Muscle of arm (tissue), 12 donors: ENCODE data around the gene ZC3H11A. TPM values are rescaled to one million over a fixed set of nuclear protein-coding genes. Genes with fewer than 3 reads are reported as not detected.
A peak's percentile ranks its signal among the peaks of the same experiment; 100 is the strongest.
"Not testable (repeated sequence)": the region's sequence is repeated elsewhere in the genome, so short reads cannot be mapped to it uniquely, and the experiment has no call there.

Experiments used
- DNase-seq: peaks from one replicate; pipeline ENCODE4 v3.0.0-alpha.2; 2013
- polyA plus RNA-seq, 12 donors: library from polyadenylated mRNA; unstranded; fragments of 120-200 nt; gene quantifications; one replicate each; pipeline ENCODE4 v1.2.1, GENCODE V29; 2013; ENCODE audit not compliant: insufficient read length in 12 of 12

Gene ZC3H11A
- polyA plus RNA-seq, 12 donors, result 75.3 to 164 (median 95.3) TPM

- DNase-seq, result no peak
Observed at GRCh38 chr1:203777596-203777995, 17.8 kb upstream of the ZC3H11A start.

GRCh38 chr1:203778146-203778545 lies 17.3 kb upstream of the ZC3H11A start:
- no peak for DNase-seq

DNA sequence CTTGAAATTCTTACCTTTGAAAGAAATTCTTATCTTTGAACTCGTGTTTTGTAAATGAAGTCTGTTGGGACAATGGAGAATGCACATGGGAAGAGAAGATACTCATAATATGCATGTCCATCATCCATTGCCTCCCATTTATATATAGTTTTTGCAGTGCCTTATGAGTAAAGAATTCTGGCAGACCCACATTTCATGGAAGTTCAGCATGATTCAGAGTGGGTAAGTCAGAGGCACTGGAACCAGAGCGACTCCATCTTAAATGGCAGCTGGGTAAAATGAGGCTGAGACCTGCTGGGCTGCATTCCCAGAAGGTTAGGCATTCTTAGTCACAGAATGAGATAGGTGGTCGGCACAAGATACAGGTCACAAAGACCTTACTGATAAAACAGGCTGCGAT lies 16.6 kb upstream of the ZC3H11A start:
- no peak for DNase-seq

DNA sequence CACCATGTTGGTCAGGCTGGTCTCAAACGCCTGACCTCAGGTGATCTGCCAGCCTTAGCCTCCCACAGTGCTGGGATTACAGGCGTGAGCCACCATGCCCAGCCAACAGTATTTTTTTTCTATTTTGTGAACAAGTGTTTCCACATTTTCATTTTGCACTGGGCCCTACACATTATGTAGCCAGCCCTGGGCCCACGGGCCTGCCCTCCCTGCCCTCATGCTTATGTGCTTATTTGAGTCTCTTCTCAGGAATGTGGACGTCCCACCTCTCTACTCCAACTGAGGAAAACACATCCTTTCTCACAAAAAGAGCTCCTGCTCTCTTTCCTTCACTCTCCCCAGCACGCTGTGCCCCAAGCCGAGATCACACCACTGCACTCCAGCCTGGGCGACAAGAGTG lies 13.5 kb upstream of the ZC3H11A start:
- no peak for DNase-seq

- DNase-seq, result no peak
Observed at GRCh38 chr1:203789966-203790365, 5.5 kb upstream of the ZC3H11A start.

DNA sequence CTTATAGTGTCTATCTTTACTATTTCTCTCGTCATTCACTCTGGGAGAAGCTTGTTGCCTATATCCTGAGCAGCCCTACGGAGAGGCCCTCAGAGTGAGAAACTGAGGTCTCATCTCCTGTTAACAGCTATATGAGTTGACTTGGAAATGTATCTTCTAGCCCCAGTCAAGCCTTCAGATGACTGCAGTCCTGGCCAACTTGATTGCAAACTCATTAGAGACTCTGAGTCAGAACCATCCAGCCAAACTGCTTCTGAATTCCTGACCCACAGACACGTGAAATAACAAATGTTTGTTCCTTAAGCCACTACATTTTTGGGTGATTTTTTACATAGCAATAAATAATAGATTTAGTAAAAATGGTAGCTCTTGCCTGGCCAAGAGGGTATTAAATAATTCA lies 3.9 kb upstream of the ZC3H11A start:
- no peak for DNase-seq

- DNase-seq, result no peak
Observed at GRCh38 chr1:203792486-203792885, 2.9 kb upstream of the ZC3H11A start.

- DNase-seq, result not testable (repeated sequence)
Observed at GRCh38 chr1:203793561-203793960, 1.9 kb upstream of the ZC3H11A start.

DNA sequence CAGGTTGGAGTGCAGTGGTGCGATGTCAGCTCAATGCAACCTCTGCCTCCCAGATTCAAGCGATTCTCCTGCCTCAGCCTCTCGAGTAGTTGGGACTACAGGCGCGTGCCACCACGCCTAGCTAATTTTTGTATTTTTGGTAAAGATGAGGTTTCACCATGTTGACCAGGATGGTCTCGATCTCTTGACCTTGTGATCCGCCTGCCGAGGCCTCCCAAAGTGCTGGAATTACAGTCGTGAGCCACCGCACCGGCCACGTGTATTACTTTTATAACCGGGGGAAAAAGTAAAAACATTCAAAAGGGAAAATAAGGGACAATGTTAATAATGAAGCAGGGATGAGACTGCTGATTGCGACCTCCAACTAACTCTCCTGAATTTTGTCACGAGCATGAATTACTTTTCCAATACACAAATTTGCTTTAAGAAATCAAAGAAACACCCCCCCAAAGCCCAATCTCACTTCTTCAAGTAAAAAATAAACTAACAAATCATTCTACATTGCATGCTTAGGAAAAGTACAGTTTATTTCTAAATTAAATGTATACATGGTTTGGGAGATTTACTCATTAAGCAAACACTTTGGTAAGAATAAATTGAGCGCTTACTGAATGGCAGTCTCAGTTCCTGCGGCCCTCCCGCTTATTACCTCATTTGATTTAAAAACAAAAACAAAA lies 521 bp upstream of the ZC3H11A start:
- no peak for DNase-seq

DNA sequence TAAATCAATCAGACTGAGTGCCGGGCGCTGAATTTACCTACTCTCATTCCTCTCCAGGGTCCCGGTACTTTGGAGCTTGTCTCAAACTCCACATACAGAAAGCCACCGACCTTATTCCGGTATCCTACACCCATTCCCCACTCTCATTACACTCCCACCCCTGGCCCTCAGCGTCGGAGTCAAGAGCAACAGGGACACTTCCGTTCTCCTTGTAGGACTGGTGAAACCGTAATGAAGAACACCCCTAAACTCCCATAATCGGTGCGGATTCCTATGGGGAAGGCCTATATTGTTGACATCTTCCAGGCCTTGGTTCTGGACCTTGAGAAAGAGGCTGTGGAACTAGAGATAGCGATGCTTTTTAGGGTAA lies 798 bp downstream of the ZC3H11A start:
- peak; percentile 43 for DNase-seq

DNA sequence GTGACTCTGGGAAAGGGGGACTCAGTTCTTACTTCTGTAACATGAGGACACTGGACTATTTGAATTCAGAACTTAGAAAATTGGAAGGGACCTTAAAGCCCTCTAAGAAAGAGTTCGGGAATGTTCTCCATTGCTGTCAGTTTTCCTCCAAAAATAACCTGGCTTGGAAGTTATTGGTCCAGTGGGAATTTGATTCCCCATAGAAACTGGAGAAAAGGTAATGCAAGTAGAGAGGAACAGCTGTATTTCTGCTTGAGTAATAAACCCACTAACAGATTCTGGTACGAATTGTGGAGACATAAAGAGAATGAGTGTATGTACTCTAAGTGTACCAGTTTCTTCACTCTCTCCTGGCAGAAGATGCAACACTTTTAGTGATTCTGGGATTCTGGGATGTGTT lies 1.8 kb downstream of the ZC3H11A start:
- DNase-seq, result no peak

DNA sequence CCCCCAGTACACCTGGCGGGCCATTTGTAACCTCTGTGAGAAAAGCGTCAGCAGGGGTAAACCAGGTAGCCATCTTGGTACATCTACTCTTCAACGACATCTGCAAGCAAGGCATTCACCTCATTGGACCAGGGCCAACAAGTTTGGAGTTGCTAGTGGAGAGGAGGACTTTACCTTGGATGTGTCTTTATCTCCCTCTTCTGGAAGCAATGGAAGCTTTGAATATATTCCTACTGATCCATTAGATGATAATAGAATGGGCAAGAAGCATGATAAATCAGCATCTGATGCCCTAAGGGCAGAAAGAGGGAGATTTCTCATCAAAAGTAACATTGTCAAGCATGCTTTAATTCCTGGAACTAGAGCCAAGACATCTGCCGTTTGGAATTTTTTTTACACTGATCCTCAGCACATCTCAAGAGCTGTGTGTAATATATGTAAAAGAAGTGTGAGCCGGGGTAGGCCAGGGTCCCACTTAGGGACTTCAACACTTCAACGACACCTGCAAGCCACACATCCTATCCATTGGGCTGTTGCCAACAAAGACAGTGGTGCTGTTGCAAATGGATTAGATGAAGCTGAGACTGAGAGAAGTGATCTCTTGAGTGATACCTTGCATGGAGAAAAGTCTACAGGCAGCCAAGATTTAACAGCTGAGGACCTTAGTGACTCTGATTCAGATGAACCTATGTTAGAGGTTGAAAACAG lies 2.7 kb downstream of the ZC3H11A start:
- DNase-seq, result peak; percentile 17

- DNase-seq, result no peak
Observed at GRCh38 chr1:203799157-203799556, 3.7 kb downstream of the ZC3H11A start.

- no peak for DNase-seq
Observed at GRCh38 chr1:203799971-203800370, 4.5 kb downstream of the ZC3H11A start.

GRCh38 chr1:203805689-203806088 lies 10.3 kb downstream of the ZC3H11A start:
- no peak for DNase-seq

DNA sequence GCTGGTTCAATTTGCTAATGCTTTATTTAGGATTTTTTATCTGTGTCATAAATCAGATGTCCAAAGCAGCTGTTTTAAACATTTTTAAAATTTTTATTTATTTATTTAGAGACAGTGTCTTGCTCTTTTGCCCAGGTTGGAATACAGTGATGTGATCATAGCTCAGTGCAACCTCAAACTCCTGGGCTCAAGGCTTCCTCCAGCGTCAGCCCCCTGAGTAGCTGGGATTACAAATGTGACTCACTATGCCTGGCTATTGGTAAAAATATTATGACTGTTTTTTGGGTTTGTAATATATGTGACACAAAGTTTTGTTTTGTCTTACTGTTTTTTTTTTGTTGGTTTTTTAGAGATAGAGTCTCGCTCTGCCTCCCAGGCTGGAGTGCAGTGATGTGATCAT lies 11.8 kb downstream of the ZC3H11A start:
- no peak for DNase-seq

DNA sequence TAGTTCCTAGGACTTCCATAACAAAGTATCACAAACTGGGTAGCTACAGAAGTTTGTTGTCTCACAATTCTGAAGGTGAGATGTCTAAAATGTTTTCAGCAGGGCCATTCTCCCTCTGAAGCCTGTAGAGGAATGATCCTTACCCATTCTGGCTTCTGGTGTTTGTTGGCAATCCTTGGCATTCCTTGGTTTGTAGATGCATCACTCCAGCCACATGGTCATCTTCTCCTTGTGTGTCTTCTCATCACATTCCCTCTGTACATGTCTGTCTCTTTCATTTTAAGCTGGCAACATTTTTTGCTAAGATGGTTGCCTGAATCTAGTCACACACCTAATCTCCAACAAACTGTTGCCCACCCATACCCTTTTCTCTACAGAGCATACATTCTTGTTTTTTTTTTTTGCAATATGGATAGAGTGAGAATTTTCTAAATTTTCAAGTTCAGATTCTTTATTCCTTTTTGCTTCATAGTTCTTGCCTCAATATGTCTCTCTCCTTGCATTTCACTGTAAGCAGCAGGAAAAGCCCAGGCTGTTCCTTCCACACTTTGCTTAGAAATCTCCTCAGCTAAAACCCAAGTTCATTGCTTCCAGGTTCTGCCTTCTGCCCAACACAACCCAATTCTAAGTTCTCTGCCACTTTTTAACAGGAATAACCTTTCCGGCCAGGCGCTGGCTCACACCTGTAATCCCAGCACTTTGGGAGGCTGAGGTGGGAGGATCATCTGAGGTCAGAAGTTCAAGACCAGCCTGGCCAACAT lies 18.3 kb downstream of the ZC3H11A start:
- DNase-seq, result no peak

DNA sequence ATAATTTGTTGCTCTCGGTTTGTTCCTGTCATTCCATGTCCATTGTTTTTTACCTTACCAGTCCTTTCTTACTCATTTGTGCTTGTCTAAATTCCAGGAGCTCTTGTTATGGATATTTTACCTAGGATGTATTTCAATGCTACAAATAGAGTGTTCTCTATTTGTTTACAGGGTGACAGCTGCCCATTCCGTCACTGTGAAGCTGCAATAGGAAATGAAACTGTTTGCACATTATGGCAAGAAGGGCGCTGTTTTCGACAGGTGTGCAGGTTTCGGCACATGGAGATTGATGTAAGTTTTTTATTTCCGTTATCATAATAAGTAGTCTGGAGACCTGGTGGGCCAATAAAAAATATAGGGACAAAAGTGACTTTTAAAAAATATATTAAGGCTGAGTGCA lies 23.0 kb downstream of the ZC3H11A start:
- DNase-seq, result no peak

- DNase-seq, result no peak
Observed at GRCh38 chr1:203823306-203823705, 27.9 kb downstream of the ZC3H11A start.

- DNase-seq, result no peak
Observed at GRCh38 chr1:203826175-203826574, 30.8 kb downstream of the ZC3H11A start.

GRCh38 chr1:203828002-203828401 lies 32.6 kb downstream of the ZC3H11A start:
- DNase-seq, result no peak

- DNase-seq, result no peak
Observed at GRCh38 chr1:203828503-203828902, 33.1 kb downstream of the ZC3H11A start.

- not testable (repeated sequence) for DNase-seq
Observed at GRCh38 chr1:203829247-203829646, 33.8 kb downstream of the ZC3H11A start.
